GM21447 (cell line): ENCODE results near the gene GDPD5.

Source experiments
- ATAC-seq: cut with Tn5 transposase; IDR thresholded peaks from one replicate; pipeline ENCODE4 v1.9.1; 2021; ENCODE audit not compliant: unreplicated experiment

The GDPD5 gene

DNA sequence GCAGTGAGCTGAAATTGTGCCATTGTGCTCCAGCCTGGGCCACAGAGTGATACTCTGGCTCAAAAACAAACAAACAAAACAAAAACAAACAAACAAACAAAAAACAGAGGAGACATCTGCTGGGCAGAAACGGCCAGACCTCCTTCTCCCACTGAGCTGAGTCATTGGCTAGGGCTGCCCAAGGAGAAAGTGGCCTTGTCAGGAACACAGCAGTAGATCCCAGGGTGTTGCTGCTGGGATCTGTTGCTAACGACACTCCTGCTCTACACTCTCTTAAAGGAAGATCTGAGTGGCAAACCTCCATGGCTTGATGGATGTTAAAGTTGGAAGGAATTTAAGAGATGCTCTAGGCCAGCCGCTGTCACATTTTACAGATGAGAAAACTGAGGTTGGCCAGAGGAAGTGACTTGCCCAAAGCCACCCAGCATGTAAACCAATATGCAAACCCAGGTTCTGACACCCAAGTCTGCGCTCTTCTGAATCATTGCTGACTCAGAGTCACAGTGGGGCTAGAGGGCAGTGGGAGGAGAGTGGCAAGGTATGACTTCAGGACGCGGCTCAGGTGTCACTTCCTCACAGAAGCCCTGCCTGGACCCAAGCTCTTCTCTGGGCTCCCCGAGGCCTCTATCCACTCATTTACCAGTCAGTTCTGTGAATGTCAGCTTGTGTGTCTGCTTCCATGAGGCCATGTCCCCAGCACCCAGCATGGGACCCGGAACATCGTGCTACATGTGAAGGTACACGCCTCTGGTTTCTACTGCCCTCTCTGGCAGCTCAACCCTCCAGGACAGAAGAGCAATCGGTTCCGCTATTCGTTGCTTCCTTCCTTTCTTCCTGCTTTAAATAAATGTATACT lies 11.3 kb upstream of the GDPD5 start:
- ATAC-seq: peak; percentile 93

DNA sequence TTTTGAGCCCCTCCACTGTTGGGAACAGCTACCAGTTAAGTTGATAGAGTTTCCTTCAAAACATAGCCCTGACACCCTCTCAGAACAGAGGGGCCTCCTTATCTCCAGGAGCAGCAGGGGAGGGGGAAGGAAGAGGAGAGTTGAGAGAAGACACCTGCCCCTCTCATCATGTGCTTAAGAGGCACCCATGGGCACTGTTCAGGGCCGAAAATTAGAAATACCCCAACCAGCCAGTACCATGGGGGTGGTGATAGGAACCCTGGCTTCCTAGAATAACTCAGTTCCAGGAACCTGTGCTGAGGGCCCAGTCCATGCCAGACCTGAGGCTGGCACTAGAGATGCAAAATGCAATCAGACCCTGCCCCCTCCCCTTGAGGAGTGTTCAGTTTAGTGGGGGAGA lies 9.3 kb upstream of the GDPD5 start:
- ATAC-seq: no peak

- no peak for ATAC-seq
These were observed 8.7 kb upstream of the GDPD5 start for GRCh38 chr11:75534259-75535069.

GRCh38 chr11:75533896-75534258 lies 8.1 kb upstream of the GDPD5 start:
- ATAC-seq: no peak

GRCh38 chr11:75532200-75533048 lies 6.7 kb upstream of the GDPD5 start:
- ATAC-seq: no peak

GRCh38 chr11:75531325-75531724 lies 5.6 kb upstream of the GDPD5 start:
- no peak for ATAC-seq

DNA sequence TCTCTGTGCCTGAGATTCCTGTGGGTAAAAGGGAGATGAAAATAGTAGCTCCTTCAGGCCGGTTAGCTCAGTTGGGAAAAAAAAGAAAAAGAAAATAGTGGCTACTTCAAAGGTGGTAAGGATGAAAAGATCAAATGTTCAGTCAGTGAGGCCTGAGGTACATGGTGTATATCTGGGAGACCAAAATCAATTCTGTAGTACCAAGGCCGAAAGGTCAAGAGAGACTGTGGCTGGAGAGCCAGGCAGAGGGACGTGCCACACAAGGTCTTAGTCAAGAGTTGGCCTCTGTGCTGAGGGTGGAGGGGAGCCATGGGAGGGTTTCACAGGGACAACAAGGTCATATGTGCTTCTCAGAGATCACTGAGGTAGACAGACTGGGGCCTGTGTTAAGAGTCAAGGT lies 4.8 kb upstream of the GDPD5 start:
- ATAC-seq: no peak

DNA sequence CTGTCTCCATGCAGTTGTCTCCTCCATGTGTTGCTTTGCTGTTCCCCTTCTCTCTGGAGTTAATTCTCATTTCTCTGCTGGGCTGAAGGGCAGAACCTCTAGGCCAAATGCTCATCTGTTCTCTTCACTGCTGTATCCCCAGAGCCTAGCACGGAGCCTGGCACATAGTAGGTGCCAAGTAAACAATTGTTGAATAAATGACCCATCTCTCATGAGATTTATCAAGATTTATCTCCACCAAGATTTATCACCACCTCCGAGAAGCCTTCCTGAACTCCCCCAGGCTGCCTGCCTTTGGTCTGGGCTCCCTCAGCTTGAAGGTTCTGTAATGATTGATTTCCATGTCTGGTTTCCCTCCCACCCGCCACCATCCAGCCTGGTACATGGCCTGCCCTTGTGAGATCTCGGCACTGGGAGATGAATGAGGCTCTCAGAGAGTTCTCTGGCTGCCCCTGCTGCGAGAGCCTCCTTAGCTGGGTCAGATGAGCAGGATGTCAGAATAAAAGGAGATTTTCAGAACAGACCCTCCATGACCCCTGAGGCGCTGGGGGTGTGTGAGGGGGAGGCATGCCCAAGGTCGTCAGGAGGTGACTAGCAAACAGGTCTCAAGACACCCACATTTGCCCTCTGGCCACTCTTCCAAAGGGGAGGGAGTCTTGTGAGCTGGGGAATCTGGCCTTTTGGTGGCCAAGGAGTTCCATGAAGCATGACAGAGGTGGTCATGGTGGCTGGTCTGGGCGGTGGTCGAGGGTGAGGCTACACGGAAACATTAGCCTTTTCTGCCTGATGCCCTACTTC lies 2.4 kb upstream of the GDPD5 start:
- ATAC-seq: no peak

GRCh38 chr11:75527130-75527529 lies 1.4 kb upstream of the GDPD5 start:
- ATAC-seq: no peak

DNA sequence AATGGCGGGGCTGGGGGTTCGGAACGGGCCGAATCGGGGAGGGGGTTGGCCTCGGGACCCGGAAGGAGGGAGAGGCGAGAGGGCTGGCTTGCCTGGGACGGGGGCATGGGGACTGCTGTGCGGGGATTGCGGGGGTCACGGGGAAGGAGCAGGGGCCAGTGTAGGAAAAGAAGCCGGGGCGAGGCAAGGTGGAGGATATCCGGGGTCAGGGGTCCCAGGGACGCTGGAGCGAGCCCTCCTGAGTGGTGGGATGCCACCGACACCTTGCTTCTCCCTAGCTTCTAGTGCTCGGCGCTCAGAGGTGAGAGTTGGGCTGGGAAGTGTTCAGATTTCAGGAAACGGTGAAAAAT lies 426 bp upstream of the GDPD5 start:
- no peak for ATAC-seq

DNA sequence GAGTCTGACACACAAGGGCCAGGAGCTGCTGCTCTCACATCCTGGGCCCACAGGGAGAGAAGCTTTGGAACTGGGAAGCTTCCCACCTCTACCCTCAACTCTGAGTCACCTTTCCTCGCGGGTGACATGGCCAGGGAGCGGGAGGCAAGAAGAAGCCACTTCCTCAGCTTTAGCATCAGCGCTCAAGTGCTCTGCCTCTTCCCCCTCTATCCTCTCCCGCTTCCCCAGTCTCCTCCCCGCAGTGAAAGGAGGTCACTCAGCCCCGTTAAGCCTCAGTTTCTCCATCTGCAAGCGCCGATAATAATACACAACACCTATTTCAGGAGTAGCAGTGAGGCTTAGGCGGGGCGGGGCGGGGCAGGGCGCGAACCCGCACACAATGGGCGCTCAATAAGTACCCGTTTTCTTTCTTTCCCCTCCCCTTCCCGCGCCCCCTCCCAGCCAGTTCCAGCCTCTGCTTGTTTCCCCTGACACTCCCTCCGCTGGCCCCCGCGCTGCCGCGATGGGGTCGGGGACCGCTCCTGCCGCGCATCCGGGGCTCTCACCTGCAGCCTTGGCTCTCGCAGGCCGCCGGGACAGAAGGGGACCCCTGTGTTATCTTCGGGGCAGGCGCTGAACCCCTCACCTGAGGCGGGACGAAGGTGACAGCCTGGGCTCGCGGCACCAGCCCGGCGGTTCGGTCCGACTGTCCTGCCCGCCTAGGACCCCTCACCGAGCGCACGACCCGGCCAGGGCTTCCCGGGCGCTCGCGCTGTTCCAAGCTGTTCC lies 892 bp downstream of the GDPD5 start:
- peak; percentile 19 for ATAC-seq

DNA sequence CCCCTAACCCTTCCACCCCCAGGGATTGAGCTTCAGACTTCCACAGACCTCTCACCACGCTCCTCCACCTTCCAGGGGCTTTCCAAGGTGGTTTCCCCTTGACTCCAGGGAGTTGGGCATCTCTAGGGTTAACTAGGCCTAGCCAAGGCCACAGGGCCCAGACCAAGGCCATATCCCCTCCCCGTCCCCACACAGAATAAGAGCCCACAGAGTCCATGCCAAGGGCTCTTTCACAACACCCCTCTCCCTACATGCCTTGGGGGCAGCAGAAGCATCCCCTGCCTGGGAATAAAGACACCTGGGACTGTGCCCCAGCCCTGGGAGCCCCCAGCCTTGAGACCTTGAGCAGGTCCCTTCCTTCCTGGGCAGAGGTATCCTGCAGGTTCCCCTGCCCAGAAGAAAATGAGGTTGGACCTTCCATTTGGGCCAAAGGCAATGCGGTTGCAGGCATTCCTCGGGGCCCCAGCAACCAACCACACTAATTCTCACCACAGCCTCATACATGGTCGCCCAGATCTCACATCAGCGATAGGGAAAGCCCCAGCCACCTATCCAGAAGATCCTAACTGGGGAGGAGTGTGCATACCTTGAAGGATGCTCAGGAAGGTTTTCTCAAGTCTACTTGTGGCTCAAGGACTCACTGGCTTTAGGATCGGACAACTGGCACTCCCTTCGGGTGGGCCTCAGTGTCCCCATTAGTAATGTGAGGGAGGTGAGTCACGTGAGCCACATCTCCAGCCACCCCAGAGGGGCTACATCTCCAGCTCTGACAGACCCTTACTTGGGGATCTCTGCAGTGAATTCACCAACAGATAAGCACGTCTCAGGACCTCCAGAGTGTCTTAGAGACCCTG lies 1.7 kb downstream of the GDPD5 start:
- no peak for ATAC-seq

DNA sequence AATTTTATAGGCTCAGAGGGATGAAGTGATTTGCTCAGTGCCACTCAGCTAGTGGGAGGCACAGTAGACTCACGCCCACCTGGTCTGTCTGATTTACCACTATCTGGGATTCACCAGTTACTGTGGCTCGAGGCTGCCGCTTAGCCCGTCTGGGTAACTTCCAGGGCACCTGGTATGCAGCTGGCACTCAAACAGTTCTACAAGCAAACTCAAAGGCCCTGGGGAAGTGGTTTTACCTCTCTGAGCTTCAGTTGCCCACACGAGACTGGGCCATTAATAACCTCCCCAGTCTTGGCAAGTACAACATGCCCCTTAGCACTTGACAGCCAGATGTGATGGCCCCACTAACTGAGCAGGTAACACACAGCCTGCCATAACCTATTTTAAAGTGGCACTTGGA lies 2.6 kb downstream of the GDPD5 start:
- no peak for ATAC-seq

GRCh38 chr11:75522286-75523044 lies 3.3 kb downstream of the GDPD5 start:
- no peak for ATAC-seq

GRCh38 chr11:75520688-75521087 lies 5.1 kb downstream of the GDPD5 start:
- ATAC-seq: no peak

DNA sequence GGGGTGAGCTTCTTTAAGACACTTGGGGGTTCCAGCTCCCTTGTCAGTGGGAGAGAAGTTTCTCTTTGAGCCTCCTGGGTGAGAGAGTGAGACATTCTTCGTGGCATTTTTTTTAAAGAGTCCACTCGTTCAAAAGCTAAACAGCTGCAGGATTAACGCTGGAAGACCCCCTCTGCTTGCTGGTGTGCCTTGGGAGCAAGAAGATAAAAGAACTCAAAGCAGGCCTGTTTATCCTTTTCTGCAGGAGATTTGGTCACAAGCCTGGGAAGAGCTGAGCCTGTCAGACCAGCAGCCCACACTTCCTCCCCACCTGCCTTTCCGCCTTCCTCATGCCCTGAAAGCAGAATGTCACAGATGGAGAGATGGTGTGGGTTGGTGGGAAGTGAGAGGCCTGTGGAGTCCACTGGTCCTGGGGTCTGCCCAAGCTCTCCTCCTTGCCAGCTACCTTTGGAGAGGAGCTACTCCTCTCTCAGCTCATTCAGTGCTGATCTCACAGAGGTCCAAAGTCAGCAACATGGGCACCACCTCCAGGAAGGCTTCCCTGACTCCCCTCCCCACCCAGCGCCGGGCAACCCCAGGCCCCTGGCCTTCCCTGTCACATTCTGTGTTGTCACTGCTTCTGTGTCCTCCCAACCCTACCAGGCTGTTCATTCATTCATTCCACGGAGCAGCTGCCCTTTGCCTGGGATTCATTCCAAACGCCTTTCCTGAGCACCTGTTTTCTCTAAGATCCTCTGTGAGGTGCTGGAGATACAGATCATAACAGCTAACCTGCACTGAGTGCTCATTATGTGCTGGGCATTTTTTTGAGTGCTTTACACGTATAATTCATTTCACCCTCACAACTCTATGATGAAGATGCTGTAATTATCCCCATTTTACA lies 6.7 kb downstream of the GDPD5 start:
- ATAC-seq: no peak

DNA sequence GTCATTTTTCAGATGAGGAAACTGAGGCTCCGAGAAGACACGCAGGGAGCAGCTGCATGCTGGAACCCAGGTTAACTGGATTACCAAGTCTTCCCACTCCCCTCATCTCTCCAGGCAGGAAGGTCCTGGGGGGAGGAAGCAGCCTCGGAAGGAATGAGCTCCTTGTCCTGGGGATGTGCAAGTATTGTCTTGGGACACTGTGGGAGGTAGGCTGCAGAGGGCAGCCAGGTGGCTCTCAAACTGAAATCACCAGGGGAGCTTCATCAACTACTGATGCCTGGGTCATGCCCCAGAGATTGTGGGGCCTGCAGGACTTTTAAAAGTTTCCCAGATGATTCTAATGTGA lies 7.6 kb downstream of the GDPD5 start:
- ATAC-seq: no peak
